ENCODE data around the gene TBR1.

DNA sequence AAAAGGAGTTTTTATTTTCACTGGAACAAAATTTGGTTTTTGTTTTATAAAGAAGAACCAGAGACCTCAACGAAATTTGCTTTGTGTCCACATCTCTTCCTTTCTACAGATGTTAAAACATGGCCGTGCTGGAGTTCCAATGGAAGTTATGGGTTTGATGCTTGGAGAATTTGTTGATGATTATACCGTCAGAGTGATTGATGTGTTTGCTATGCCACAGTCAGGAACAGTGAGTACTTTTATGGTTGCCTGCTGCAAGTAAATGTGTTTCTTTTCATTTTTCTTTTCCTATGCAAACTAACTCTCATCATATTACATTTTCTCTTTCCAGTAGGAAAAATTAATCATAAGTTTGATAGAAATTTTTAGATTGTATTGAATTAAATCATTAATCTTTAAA is 48.4 kb upstream of the TBR1 start:
- TF ChIP-seq, protein P1, sequence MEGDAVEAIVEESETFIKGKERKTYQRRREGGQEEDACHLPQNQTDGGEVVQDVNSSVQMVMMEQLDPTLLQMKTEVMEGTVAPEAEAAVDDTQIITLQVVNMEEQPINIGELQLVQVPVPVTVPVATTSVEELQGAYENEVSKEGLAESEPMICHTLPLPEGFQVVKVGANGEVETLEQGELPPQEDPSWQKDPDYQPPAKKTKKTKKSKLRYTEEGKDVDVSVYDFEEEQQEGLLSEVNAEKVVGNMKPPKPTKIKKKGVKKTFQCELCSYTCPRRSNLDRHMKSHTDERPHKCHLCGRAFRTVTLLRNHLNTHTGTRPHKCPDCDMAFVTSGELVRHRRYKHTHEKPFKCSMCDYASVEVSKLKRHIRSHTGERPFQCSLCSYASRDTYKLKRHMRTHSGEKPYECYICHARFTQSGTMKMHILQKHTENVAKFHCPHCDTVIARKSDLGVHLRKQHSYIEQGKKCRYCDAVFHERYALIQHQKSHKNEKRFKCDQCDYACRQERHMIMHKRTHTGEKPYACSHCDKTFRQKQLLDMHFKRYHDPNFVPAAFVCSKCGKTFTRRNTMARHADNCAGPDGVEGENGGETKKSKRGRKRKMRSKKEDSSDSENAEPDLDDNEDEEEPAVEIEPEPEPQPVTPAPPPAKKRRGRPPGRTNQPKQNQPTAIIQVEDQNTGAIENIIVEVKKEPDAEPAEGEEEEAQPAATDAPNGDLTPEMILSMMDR (IDR thresholded peaks at IDR 0.05; ENCODE audit: low read depth, low read length) = no peak
- no peak for TF ChIP-seq EZH2phosphoT487 (IDR thresholded peaks at IDR 0.05; ENCODE audit: low read depth)
